Activated CD4-positive, alpha-beta memory T cell treated with anti-CD3 and anti-CD28 coated beads for 36 hours (primary cell): Measurements from ENCODE around the gene METRN. TPM values are rescaled to one million over a fixed set of nuclear protein-coding genes. Genes with fewer than 3 reads are reported as not detected.
A peak's percentile ranks its signal among the peaks of the same experiment; 100 is the strongest.
"Not testable (repeated sequence)": the region's sequence is repeated elsewhere in the genome, so short reads cannot be mapped to it uniquely, and the experiment has no call there.

ENCODE experiments used
- CTCF ChIA-PET: fragments of 350-600 bp; sonication (Branson Sonifier 250); formaldehyde crosslinking; loops from one replicate; lab custom pipeline; 2021; ENCODE audit warnings: antibody characterized with exemption, inconsistent platforms; lab: Charles Lee
- POLR2A ChIA-PET: fragments of 350-600 bp; sonication (Branson Sonifier 250); formaldehyde crosslinking; loops from one replicate; lab custom pipeline; 2021; ENCODE audit warnings: antibody characterized with exemption; lab: Charles Lee
- DNase-seq: peaks from one replicate; pipeline ENCODE4 v3.0.0-alpha.2; 2020
- H3K27ac Mint-ChIP-seq: one replicate; pipeline ENCODE4 v1.8.0; 2021; ENCODE audit warnings: mixed read lengths
- H3K27me3 Mint-ChIP-seq: one replicate; pipeline ENCODE4 v1.8.0; 2021; ENCODE audit warnings: mixed read lengths
- H3K36me3 Mint-ChIP-seq: one replicate; pipeline ENCODE4 v1.8.0; 2021; ENCODE audit warnings: mixed read lengths
- H3K4me1 Mint-ChIP-seq: one replicate; pipeline ENCODE4 v1.8.0; 2021; ENCODE audit warnings: low read depth, mixed read lengths
- H3K4me3 Mint-ChIP-seq: one replicate; pipeline ENCODE4 v1.8.0; 2021; ENCODE audit warnings: mild to moderate bottlenecking, mixed read lengths
- H3K9me3 Mint-ChIP-seq: one replicate; pipeline ENCODE4 v1.8.0; 2021; ENCODE audit warnings: mixed read lengths
- intact Hi-C: fragments of 100-400 bp; cut with micrococcal nuclease; formaldehyde crosslinking; loops from one replicate; pipeline ENCODE4 v1.15.1; 2023
- total RNA-seq, 2 experiments: library from RNA; stranded (reverse); gene quantifications; one replicate each; pipeline ENCODE4 v1.2.3, GENCODE V29; 2021

Gene METRN
- total RNA-seq, 2 experiments from 2014 or later = 14.6 to 16.0 TPM

DNA sequence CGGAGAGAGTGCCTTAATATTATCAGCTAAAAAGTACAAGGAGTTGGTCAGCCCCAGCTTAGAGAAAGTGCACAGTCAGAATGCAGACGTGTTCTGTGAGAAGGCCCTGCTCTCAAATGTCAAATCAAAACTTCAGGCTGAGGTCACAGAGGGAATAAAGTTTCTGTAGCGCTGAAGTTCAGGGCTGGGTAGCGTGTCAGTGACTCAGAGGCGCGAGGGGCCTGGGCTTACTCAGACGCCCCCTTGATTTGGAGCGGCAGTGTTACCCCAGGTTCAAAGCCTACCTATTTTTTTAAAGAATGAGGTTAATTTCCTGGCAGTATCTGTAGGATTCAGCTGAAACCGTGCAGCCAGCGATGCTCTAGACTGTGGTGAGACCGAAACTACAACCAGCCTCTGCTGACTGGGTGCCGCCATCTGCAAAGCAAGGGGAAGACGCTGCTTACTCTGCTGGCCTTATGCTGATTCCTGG is 21.1 kb downstream of the METRN start:
- intact Hi-C loops = loop anchor here (2.0 to 5.0 kb wide), 2 partner anchors 15 to 99 kb away; partner anchors contain the start of genes ANTKMT and METTL26
- peak overlapping the region; percentile 5 for H3K4me3 Mint-ChIP-seq
- DNase-seq = peak; percentile 90
- no peaks in the 10 kb centered on the region for H3K27me3 Mint-ChIP-seq
- H3K27ac Mint-ChIP-seq = peak overlapping the region; percentile 86
- no peaks in the 10 kb centered on the region for H3K9me3 Mint-ChIP-seq
- ChIA-PET CTCF (interaction anchor here (0.6 to 2.9 kb wide), 10 partner anchors 10 to 53 kb away, joined by 3 to 16 read pairs (median 4); partner anchors contain the start of genes ANTKMT, CCDC78, CHTF18 and HAGHL), POLR2A (interaction anchor here (0.7 to 1.7 kb wide), 7 partner anchors 8 to 52 kb away, joined by 3 to 10 read pairs (median 5); partner anchors contain the start of gene ANTKMT)
- peaks cover 29% of the 10 kb centered on the region for H3K4me1 Mint-ChIP-seq
- peaks cover 24% of the 10 kb centered on the region for H3K36me3 Mint-ChIP-seq

DNA sequence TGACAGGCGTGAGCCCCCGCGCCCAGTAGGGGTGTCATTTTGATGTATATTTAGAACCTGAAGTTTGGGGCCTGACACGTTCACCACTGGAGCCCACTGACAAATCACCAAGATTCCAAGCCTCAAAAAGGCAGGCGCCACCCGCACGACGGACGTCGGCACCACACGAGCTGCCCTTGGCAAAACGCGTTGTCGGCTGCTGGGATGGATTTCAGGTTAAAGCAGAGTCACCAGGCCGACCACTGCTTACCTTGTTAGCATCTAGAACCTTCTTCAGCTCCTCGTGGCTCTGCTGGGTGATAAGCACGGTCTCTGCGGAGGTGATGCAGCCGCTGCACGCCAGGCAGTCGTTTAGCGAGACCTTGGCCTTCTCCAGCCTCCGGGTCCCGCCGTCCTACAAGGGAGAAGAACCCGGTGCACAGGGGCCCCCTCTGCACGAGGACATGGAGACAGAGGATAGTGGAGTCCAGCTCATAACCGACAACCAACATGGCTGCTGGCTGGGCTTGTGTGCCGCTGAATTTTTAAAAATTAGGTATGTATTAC is 22.1 kb downstream of the METRN start:
- H3K9me3 Mint-ChIP-seq = no peaks in the 10 kb centered on the region
- H3K27ac Mint-ChIP-seq = no peak overlapping the region
- ChIA-PET POLR2A (interaction anchor here (1.1 to 1.7 kb wide), 2 partner anchors 12 to 16 kb away, joined by 3 to 5 read pairs; partner anchors contain the start of gene ANTKMT), CTCF (interaction anchor here (0.8 to 2.9 kb wide), 6 partner anchors 16 to 94 kb away, joined by 3 to 16 read pairs (median 3); partner anchors contain the start of genes ANTKMT and METRN)
- intact Hi-C loops = loop anchor here (2.0 to 5.0 kb wide), 2 partner anchors 16 to 100 kb away; partner anchors contain the start of genes ANTKMT and METTL26
- H3K27me3 Mint-ChIP-seq = no peaks in the 10 kb centered on the region
- no peak overlapping the region for H3K4me3 Mint-ChIP-seq
- no peak for DNase-seq
- peaks cover 24% of the 10 kb centered on the region for H3K36me3 Mint-ChIP-seq
- peaks cover 32% of the 10 kb centered on the region for H3K4me1 Mint-ChIP-seq

DNA sequence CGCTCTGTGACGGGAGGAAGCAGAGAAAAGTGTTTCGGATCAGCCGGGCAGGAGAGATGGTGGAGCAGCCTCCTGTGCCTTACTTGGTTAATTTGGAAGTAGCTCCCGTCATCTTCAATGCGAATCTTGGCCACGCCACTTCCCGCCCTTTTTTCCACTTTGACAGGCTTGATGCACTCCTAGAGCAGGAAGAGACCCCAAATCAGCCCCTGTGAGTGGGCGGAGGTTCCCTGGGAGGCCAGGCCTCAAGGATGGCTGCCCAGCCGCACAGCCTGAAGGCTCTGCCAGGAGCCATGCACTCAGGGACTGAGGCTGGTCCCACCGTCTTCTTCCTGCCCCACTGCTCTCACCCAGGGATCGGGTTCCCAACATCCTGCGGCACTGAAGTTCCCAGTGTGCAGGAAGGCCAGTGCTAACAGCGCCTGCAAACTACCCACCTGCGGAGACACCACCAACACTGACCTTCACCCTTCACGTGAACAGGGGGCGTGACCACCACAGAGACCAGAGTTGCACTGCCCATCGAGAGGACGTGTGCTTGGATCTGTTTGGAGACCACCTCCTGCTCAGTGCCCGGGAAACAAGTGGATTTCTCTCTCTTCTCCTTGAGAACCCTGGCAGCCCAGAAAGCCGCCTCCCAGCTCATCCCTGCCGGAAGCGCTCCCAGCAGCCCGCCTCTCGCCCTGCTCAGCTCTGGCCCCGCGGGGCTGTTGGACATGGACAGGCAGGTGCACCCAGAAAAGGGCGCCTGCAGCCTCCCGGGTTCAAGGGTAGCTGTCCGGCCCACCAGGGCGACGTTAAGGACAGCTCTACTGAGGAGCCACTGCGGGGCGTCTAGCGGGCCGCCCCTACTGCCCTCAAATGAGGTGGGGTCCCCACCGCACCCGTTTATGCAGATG is 24.9 kb downstream of the METRN start:
- DNase-seq = no peak
- intact Hi-C loops = loop anchor here (1.0 to 5.0 kb wide), 3 partner anchors 24 to 103 kb away; partner anchors contain the start of gene METTL26
- Mint-ChIP-seq H3K36me3 (peaks cover 21% of the 10 kb centered on the region), H3K4me1 (peaks cover 32% of the 10 kb centered on the region), H3K9me3 (no peaks in the 10 kb centered on the region), H3K27ac (no peak overlapping the region), H3K27me3 (no peaks in the 10 kb centered on the region), H3K4me3 (peak overlapping the region; percentile 82)
- CTCF ChIA-PET = interaction anchor here (0.7 to 3.0 kb wide), 9 partner anchors 9 to 265 kb away, joined by 3 to 21 read pairs (median 5); partner anchors contain the start of genes ANTKMT, CCDC78, HAGHL and METRN
- POLR2A ChIA-PET = interaction anchor here (1.8 to 3.6 kb wide), 2 partner anchors 12 to 19 kb away, joined by 8 to 14 read pairs; partner anchors contain the start of gene ANTKMT

DNA sequence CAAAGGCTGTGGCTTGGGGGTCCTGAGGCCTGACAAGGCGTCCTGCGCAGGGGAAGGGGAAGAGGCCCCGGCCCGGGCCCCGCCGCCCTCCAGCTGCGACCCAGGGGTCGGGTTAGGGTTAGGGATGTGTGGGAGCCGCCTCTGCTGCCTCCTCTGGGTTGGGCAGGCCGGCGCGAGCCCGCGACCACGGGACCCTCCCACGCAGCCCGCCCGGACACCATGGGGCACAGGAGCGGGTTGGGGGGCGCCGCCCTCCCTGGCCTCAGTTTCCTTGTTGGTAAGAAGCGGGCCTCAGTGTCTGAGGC is 25.5 kb downstream of the METRN start:
- ChIA-PET POLR2A (interaction anchor here (1.8 to 3.6 kb wide), 2 partner anchors 12 to 19 kb away, joined by 8 to 14 read pairs; partner anchors contain the start of gene ANTKMT), CTCF (interaction anchor here (0.7 to 3.0 kb wide), 10 partner anchors 9 to 265 kb away, joined by 3 to 21 read pairs (median 4); partner anchors contain the start of genes ANTKMT, CCDC78, HAGHL and METRN)
- H3K27me3 Mint-ChIP-seq = no peaks in the 10 kb centered on the region
- peaks cover 28% of the 10 kb centered on the region for H3K4me1 Mint-ChIP-seq
- peak overlapping the region; percentile 82 for H3K4me3 Mint-ChIP-seq
- intact Hi-C loops = loop anchor here (1.0 to 2.0 kb wide), 2 partner anchors 24 to 44 kb away; no protein-coding TSS in a partner anchor
- no peak overlapping the region for H3K27ac Mint-ChIP-seq
- DNase-seq = no peak
- H3K9me3 Mint-ChIP-seq = no peaks in the 10 kb centered on the region
- peaks cover 19% of the 10 kb centered on the region for H3K36me3 Mint-ChIP-seq

DNA sequence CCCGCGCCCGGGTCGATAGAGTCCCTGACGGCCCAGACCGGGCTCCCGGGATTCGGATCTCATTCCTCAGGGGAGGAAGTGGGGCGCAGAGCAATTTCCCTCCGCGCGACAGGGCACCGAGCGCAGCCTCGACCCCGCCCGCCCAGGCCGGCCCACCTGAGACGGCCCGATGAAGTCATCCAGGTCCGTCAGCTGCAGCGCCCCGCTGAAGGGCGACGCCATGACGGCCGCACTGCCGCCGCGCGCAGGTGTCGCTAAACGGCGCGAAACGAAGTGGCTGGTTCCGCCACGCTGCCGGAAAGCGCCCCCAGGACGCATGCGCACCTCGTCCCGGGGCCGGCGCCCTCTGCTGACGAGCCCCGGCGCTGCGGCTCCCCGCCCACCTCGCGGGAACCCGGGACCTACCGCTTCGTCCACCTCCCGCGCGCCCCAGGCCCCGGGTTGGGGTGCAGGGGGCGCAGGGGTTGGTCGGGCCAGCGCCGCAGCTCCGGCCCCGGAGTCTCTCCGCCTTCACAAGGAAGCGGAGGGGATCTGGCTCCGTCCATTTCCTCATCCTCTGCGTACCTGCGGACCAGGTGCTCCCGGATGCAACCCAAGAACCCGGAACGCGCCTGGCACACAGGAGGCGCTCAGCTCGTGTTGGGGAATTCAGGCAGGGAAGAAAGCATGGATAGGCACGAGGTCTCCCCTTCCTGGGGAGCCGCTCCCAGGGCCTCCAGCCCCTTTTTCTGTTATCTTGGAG is 26.0 kb downstream of the METRN start, which contains the start of gene CIAO3:
TSS of gene CIAO3 (minus strand) at position 234 of the 742 bp plus-strand sequence. CDS start at position 222, 12 bp downstream.
- H3K36me3 Mint-ChIP-seq = peaks cover 16% of the 10 kb centered on the region
- no peaks in the 10 kb centered on the region for H3K27me3 Mint-ChIP-seq
- no peak within 1 kb of the TSS for H3K27ac Mint-ChIP-seq
- CTCF ChIA-PET = interaction anchor here (0.7 to 3.0 kb wide), 11 partner anchors 8 to 264 kb away, joined by 3 to 21 read pairs (median 4); partner anchors contain the start of genes ANTKMT, CCDC78, HAGHL and METRN
- peak; percentile 95 for DNase-seq
- peak within 1 kb of the TSS; percentile 82 for H3K4me3 Mint-ChIP-seq
- no peaks in the 10 kb centered on the region for H3K9me3 Mint-ChIP-seq
- H3K4me1 Mint-ChIP-seq = peaks cover 23% of the 10 kb centered on the region
- intact Hi-C loops = loop anchor here (1.0 to 2.0 kb wide), 2 partner anchors 25 to 44 kb away; no protein-coding TSS in a partner anchor
- POLR2A ChIA-PET = interaction anchor here (1.0 to 3.6 kb wide), 3 partner anchors 13 to 44 kb away, joined by 3 to 14 read pairs (median 8); partner anchors contain the start of gene ANTKMT

DNA sequence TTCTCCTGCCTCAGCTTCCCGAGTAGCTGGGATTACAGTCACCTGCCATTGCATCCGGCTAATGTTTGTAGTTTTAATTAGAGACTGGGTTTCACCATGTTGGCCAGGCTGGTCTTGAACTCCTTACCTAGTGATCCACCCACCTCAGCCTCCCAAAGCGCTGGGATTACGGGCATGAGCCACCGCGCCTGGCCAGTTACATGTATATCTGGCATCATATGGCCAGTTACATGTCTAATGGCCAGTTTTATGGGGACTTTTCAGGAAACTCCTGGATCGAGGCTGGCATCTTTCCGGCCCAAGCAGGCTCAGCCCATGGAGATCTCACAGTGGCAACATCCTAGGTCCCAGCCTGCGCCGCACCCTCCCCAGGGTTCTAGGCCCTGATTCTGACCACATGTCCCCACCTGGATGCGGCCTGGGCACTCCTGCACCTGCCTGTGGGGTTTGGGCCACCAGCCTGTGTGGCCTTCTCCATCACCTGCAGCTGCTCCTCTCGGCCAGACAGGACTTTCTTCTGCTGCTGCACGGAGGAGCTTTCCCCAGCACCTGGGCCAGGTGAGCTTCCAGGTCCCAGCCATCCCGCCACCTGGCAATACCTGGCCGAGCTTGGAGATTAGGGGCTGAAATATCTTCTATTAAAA is 27.2 kb downstream of the METRN start:
- DNase-seq = no peak
- no peaks in the 10 kb centered on the region for H3K9me3 Mint-ChIP-seq
- peaks cover 8% of the 10 kb centered on the region for H3K36me3 Mint-ChIP-seq
- intact Hi-C loops = loop anchor here (2.0 kb wide), 1 partner anchor 43 kb away; no protein-coding TSS in a partner anchor
- peak overlapping the region; percentile 69 for H3K4me3 Mint-ChIP-seq
- no peaks in the 10 kb centered on the region for H3K27me3 Mint-ChIP-seq
- H3K4me1 Mint-ChIP-seq = peaks cover 16% of the 10 kb centered on the region
- ChIA-PET CTCF (interaction anchor here (0.9 to 3.0 kb wide), 7 partner anchors 16 to 43 kb away, joined by 3 to 21 read pairs (median 5); partner anchors contain the start of genes ANTKMT, CCDC78 and HAGHL), POLR2A (interaction anchor here (0.7 to 3.6 kb wide), 2 partner anchors 16 to 21 kb away, joined by 3 to 14 read pairs; partner anchors contain the start of genes ANTKMT and CCDC78)
- no peak overlapping the region for H3K27ac Mint-ChIP-seq

DNA sequence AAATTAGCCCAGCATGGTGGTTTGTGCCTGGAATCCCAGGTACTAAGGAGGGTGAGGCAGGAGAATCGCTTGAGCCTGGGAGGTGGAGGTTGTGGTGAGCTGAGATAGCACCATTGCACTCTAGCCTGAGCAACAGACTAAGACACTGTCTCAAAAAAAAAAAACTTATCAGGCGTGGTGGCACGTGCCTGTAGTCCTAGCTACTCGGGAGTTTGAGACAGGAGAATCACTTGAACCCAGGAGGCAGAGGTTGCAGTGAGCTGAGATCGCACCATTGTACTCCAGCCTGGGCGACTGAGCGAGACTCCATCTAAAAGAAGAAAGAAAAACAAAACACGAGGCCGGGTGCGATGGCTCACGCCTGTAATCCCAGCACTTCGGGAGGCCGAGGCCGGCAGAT is 28.0 kb downstream of the METRN start:
- H3K36me3 Mint-ChIP-seq, H3K4me3 Mint-ChIP-seq, intact Hi-C loops, DNase-seq, H3K9me3 Mint-ChIP-seq, H3K27ac Mint-ChIP-seq, H3K27me3 Mint-ChIP-seq: not testable (repeated sequence)
- POLR2A ChIA-PET = interaction anchor here (0.7 kb wide), 1 partner anchor 16 kb away, joined by 3 read pairs; the partner anchor contains the start of gene CCDC78
- CTCF ChIA-PET = interaction anchor here (0.6 to 3.0 kb wide), 5 partner anchors 22 to 1095 kb away, joined by 3 to 21 read pairs (median 4); partner anchors contain the start of gene ANTKMT
- peaks cover 12% of the 10 kb centered on the region for H3K4me1 Mint-ChIP-seq

DNA sequence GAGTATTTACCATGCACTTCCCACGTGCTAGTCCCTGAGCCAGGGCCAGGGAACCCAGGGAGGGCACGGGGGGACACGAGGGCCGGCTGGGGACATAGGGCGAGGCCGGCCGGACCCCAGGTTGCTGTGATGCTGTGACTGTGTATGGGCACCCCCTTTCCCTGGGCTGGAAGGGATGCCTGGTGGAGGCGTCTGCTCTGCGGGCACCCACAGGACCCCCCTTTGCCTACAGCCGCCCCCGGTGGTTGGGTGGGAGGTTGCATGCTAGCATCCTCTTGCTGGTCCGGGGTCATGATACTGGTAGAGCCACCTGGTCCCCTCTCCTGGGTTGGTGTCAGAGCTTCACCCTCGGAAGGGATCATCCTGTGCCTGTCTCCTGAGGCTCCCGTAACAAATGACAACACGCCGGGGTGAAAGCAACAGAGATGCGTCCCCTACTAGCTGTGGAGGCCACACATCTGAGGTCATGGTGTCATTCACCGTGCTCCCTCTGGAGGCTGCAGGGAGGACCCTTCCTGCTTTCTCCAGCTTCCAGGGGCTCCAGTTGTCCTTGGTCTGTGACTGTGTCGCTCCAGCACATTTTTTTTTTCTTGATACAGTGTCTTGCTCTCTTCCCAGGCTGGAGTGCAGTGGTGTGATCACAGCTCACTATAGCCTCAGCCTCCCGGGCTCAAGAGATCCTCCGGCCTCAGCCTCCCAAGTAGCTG is 29.0 kb downstream of the METRN start:
- Mint-ChIP-seq H3K27me3 (no peaks in the 10 kb centered on the region), H3K4me1 (peaks cover 12% of the 10 kb centered on the region), H3K36me3 (no peaks in the 10 kb centered on the region), H3K9me3 (no peaks in the 10 kb centered on the region), H3K4me3 (no peak overlapping the region), H3K27ac (no peak overlapping the region)
- intact Hi-C loops = no loop called here
- ChIA-PET CTCF (interaction anchor here (1.2 to 1.6 kb wide), 3 partner anchors 32 to 359 kb away, joined by 3 to 4 read pairs (median 3); no protein-coding TSS in a partner anchor), POLR2A (no interaction called here)
- DNase-seq = no peak

DNA sequence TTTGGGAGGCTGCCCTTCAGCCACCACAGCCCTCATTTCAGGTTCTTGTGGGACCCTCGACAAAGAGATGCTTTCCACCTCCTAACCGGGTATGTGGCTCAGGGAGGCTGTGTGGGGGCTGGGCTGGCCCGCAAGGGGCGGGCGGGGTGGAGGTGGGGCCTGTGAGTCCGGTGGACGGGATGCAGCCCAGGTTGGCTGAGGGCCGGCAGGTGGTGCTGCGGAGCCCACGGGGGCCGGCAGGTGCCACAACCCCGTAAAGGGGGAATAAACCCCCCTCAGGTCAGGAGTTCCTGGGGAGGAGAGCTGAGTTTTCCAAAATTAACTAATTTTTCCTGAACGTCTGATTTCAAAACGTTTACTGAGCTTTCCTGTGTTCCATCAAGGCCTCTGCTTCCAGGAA is 30.8 kb downstream of the METRN start:
- ChIA-PET CTCF (interaction anchor here (1.1 kb wide), 1 partner anchor 40 kb away, joined by 3 read pairs; no protein-coding TSS in a partner anchor), POLR2A (no interaction called here)
- no peak overlapping the region for H3K4me3 Mint-ChIP-seq
- no peaks in the 10 kb centered on the region for H3K9me3 Mint-ChIP-seq
- H3K36me3 Mint-ChIP-seq = no peaks in the 10 kb centered on the region
- peaks cover 3% of the 10 kb centered on the region for H3K4me1 Mint-ChIP-seq
- H3K27ac Mint-ChIP-seq = no peak overlapping the region
- H3K27me3 Mint-ChIP-seq = no peaks in the 10 kb centered on the region
- intact Hi-C loops = no loop called here
- DNase-seq = no peak

DNA sequence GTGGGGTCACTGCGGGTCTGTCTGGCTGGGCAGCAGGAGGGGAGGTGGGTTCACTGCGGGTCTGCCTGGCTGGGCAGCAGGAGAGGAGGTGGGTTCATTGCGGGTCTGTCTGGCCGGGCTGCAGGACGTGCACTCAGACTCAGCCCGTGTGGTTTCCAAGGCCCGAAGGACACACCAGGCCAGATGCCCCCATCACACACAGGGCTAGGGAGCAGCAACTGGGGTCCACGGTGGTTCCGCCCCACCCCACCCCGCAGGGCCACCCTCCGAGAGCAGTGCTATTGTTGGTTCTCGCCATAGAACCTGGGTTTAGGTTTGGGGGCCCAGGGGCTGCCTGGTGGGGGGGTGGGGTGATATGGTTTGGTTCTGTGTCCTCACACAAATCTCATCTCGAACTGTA is 31.7 kb downstream of the METRN start:
- no peaks in the 10 kb centered on the region for H3K4me1 Mint-ChIP-seq
- no peak overlapping the region for H3K4me3 Mint-ChIP-seq
- intact Hi-C loops = no loop called here
- DNase-seq = no peak
- ChIA-PET POLR2A (no interaction called here), CTCF (no interaction called here)
- no peaks in the 10 kb centered on the region for H3K27me3 Mint-ChIP-seq
- no peak overlapping the region for H3K27ac Mint-ChIP-seq
- H3K36me3 Mint-ChIP-seq = no peaks in the 10 kb centered on the region
- no peaks in the 10 kb centered on the region for H3K9me3 Mint-ChIP-seq
